ENCODE measurements around the gene GRIK3.

- no peak for TF ChIP-seq CTCF (IDR thresholded peaks at IDR 0.05; ENCODE audit: insufficient read depth, low read length)
- TF ChIP-seq POLR2AphosphoS5 (IDR thresholded peaks at IDR 0.05; ENCODE audit: low read depth), result no peak
Measured at GRCh38 chr1:36794460-36794859, 239.9 kb downstream of the GRIK3 start.
